ENCODE measurements around the gene AGMO. TPM values are rescaled to one million over a fixed set of nuclear protein-coding genes. Genes with fewer than 3 reads are reported as not detected.

Gene AGMO
- total RNA-seq, 1 experiment from 2014 or later = not detected

DNA sequence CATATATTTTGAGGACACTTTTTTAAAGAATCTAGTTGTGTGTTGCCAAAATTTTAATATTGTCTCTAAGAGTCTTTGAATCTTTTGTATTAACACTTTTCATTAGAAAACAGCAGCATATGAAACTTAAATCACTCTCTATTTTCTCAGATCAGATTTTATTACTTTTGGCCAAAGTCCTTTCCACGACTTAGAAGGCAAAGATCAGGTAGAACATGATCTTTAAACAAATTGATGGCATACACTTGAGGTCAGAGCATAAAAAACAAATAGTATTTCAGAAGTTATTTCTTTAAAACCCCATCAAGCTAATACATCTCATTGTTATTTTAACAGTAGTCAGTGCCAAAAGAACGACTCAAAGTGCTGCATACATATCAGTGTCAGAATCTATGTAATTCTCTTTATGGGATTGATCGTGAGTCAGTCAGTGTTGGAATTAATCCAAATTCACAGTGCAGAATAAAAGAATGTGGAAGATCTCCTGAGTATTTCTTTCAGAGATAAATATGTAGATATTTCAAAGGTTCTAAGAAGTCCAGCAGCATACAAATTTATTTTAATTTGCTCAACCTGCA is 9.6 kb upstream of the AGMO start:
- Histone ChIP-seq H3K4me2 (ENCODE audit: low read length) (no peak overlapping the region), H4K20me1 (ENCODE audit: insufficient read depth) (no peaks in the 10 kb centered on the region), H2AFZ (ENCODE audit: low read depth, low read length, poor library complexity, severe bottlenecking) (no peak overlapping the region), H3K4me3 (replicated peaks in 1 of 2; ENCODE audit: low read depth in 1 of 2, low read length in 2 of 2) (no peak overlapping the region), H3K9me2 (ENCODE audit: insufficient read depth) (no peaks in the 10 kb centered on the region), H3K79me2 (ENCODE audit: insufficient read depth, low read length) (no peaks in the 10 kb centered on the region), H3K9me3 (ENCODE audit: control insufficient read depth in 1 of 2, insufficient read depth in 1 of 2, low read depth in 1 of 2, low read length in 2 of 2) (no peaks in the 10 kb centered on the region), H3K27ac (ENCODE audit: low read depth, low read length) (no peak overlapping the region), H3K9ac (ENCODE audit: low read length) (no peak overlapping the region), H3K27me3 (ENCODE audit: insufficient read depth, low read length) (no peaks in the 10 kb centered on the region), H3K36me3 (ENCODE audit: control insufficient read depth in 1 of 2, insufficient read depth in 2 of 2, low read length in 2 of 2) (no peaks in the 10 kb centered on the region), H3K4me1 (ENCODE audit: control insufficient read depth in 1 of 2, insufficient read depth in 2 of 2, low read length in 2 of 2) (no peaks in the 10 kb centered on the region)
- TF ChIP-seq, protein P1, sequence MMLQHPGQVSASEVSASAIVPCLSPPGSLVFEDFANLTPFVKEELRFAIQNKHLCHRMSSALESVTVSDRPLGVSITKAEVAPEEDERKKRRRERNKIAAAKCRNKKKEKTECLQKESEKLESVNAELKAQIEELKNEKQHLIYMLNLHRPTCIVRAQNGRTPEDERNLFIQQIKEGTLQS (IDR thresholded peaks at IDR 0.05) = no peak
- no peak for TF ChIP-seq ELF1 (IDR thresholded peaks at IDR 0.05; ENCODE audit: borderline replicate concordance, low read depth)
- TF ChIP-seq POLR2A (IDR thresholded peaks at IDR 0.05; ENCODE audit: borderline replicate concordance, extremely low read depth, insufficient read depth, insufficient read length) = no peak
- no peak for TF ChIP-seq CEBPB (IDR thresholded peaks at IDR 0.05; ENCODE audit: low read depth)
- TF ChIP-seq EGR1 (IDR thresholded peaks at IDR 0.05; ENCODE audit: low read depth) = no peak
- no peak for TF ChIP-seq JUND (IDR thresholded peaks at IDR 0.05)
- ChIA-PET RAD21 (ENCODE audit: low non-redundant PET in 1 of 2, low total read pairs in 2 of 2, uncharacterized antibody in 2 of 2, unreplicated experiment in 2 of 2) (no interaction called here), POLR2A (no interaction called here), CTCF (no interaction called here)
- no peak for ATAC-seq
- no TSS peak for BruUV-seq (replicated peaks)
- DNase-seq (ENCODE audit: low read depth, low spot score) = no peak
- intact Hi-C loops (cut with micrococcal nuclease) = no loop called here

DNA sequence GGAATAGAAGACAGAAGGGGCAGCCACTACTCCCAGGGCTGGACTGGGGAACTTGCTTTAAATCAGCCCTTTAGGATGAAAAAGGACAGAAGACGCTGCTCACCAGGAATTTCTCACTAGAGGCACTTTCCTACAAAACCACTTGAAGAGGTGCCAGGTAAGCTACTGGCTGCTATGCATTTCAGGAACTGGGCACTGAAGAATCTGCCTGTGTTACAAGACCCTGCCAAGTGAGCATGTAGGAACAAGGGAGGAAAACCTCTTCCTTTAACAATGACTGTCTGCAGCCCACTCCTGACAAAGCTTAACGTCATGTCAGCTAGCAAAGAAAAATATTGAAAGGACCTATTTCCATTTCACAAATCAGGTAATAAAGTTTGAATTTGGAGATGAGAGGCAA is 5.8 kb upstream of the AGMO start:
- Histone ChIP-seq H4K20me1 (ENCODE audit: insufficient read depth) (no peaks in the 10 kb centered on the region), H3K9ac (ENCODE audit: low read length) (no peak overlapping the region), H3K4me1 (ENCODE audit: control insufficient read depth in 1 of 2, insufficient read depth in 2 of 2, low read length in 2 of 2) (no peaks in the 10 kb centered on the region), H3K36me3 (ENCODE audit: control insufficient read depth in 1 of 2, insufficient read depth in 2 of 2, low read length in 2 of 2) (no peaks in the 10 kb centered on the region), H3K4me3 (replicated peaks in 1 of 2; ENCODE audit: low read depth in 1 of 2, low read length in 2 of 2) (no peak overlapping the region), H3K9me3 (ENCODE audit: control insufficient read depth in 1 of 2, insufficient read depth in 1 of 2, low read depth in 1 of 2, low read length in 2 of 2) (no peaks in the 10 kb centered on the region), H3K9me2 (ENCODE audit: insufficient read depth) (no peaks in the 10 kb centered on the region), H3K4me2 (ENCODE audit: low read length) (no peak overlapping the region), H2AFZ (ENCODE audit: low read depth, low read length, poor library complexity, severe bottlenecking) (no peak overlapping the region), H3K79me2 (ENCODE audit: insufficient read depth, low read length) (no peaks in the 10 kb centered on the region), H3K27ac (ENCODE audit: low read depth, low read length) (no peak overlapping the region), H3K27me3 (ENCODE audit: insufficient read depth, low read length) (no peaks in the 10 kb centered on the region)
- ATAC-seq (no peak), DNase-seq (ENCODE audit: low read depth, low spot score) (no peak)
- RAD21 ChIA-PET (ENCODE audit: low non-redundant PET in 1 of 2, low total read pairs in 2 of 2, uncharacterized antibody in 2 of 2, unreplicated experiment in 2 of 2) = no interaction called here
- CTCF ChIA-PET = no interaction called here
- POLR2A ChIA-PET = no interaction called here
- intact Hi-C loops (cut with micrococcal nuclease) = no loop called here
- BruUV-seq (replicated peaks) = no TSS peak
- TF ChIP-seq, protein P2, sequence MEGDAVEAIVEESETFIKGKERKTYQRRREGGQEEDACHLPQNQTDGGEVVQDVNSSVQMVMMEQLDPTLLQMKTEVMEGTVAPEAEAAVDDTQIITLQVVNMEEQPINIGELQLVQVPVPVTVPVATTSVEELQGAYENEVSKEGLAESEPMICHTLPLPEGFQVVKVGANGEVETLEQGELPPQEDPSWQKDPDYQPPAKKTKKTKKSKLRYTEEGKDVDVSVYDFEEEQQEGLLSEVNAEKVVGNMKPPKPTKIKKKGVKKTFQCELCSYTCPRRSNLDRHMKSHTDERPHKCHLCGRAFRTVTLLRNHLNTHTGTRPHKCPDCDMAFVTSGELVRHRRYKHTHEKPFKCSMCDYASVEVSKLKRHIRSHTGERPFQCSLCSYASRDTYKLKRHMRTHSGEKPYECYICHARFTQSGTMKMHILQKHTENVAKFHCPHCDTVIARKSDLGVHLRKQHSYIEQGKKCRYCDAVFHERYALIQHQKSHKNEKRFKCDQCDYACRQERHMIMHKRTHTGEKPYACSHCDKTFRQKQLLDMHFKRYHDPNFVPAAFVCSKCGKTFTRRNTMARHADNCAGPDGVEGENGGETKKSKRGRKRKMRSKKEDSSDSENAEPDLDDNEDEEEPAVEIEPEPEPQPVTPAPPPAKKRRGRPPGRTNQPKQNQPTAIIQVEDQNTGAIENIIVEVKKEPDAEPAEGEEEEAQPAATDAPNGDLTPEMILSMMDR (IDR thresholded peaks at IDR 0.05 in 2 of 3, conservative IDR thresholded peaks at IDR 0.05 in 1 of 3; ENCODE audit: borderline replicate concordance in 1 of 3, insufficient read depth in 1 of 3, low read depth in 2 of 3, low read length in 2 of 3) = no peak
- TF ChIP-seq POLR2A (IDR thresholded peaks at IDR 0.05; ENCODE audit: borderline replicate concordance, extremely low read depth, insufficient read depth, insufficient read length) = no peak
- no peak for TF ChIP-seq SIN3A (IDR thresholded peaks at IDR 0.05; ENCODE audit: low read depth)
- no peak for TF ChIP-seq EGR1 (IDR thresholded peaks at IDR 0.05; ENCODE audit: low read depth)
- TF ChIP-seq RAD21 (IDR thresholded peaks at IDR 0.05; ENCODE audit: low read depth) = no peak
- TF ChIP-seq ZFX (IDR thresholded peaks at IDR 0.05) = no peak
- TF ChIP-seq, protein P3, sequence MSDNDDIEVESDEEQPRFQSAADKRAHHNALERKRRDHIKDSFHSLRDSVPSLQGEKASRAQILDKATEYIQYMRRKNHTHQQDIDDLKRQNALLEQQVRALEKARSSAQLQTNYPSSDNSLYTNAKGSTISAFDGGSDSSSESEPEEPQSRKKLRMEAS (IDR thresholded peaks at IDR 0.05) = no peak
- no peak for TF ChIP-seq JUND (IDR thresholded peaks at IDR 0.05)
- TF ChIP-seq CEBPB (IDR thresholded peaks at IDR 0.05; ENCODE audit: low read depth) = no peak
- TF ChIP-seq, protein P4, sequence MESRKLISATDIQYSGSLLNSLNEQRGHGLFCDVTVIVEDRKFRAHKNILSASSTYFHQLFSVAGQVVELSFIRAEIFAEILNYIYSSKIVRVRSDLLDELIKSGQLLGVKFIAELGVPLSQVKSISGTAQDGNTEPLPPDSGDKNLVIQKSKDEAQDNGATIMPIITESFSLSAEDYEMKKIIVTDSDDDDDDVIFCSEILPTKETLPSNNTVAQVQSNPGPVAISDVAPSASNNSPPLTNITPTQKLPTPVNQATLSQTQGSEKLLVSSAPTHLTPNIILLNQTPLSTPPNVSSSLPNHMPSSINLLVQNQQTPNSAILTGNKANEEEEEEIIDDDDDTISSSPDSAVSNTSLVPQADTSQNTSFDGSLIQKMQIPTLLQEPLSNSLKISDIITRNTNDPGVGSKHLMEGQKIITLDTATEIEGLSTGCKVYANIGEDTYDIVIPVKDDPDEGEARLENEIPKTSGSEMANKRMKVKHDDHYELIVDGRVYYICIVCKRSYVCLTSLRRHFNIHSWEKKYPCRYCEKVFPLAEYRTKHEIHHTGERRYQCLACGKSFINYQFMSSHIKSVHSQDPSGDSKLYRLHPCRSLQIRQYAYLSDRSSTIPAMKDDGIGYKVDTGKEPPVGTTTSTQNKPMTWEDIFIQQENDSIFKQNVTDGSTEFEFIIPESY (IDR thresholded peaks at IDR 0.05; ENCODE audit: extremely low read depth, insufficient replicate concordance, low read length) = no peak
- TF ChIP-seq ELF1 (IDR thresholded peaks at IDR 0.05; ENCODE audit: borderline replicate concordance, low read depth) = no peak
- TF ChIP-seq ZNF274 (IDR thresholded peaks at IDR 0.05; ENCODE audit: low read depth, low read length) = no peak
- no peak for TF ChIP-seq EZH2 (IDR thresholded peaks at IDR 0.05)
- no peak for TF ChIP-seq TCF7L2 (IDR thresholded peaks at IDR 0.05; ENCODE audit: borderline replicate concordance, extremely low read depth, insufficient read depth, insufficient read length)
